IMR-90 (cell line): ENCODE measurements around the gene COL9A3. TPM values are rescaled to one million over a fixed set of nuclear protein-coding genes. Genes with fewer than 3 reads are reported as not detected.

Source experiments
- ATAC-seq: fragments of 200-7000 bp; cut with Tn5 transposase; 2 replicates; pipeline ENCODE4 v1.9.1; 2020; ENCODE audit warnings: low read depth, mild to moderate bottlenecking, moderate library complexity
- BruUV-seq: library from RNA; stranded (reverse); fragments of 400-500 nt; replicated peaks from 2 replicates; lab custom pipeline; 2021; lab: Mats Ljungman, UMichigan
- CTCF ChIA-PET: fragments of 300-600 bp; formaldehyde crosslinking; extraction: SDS; loops from one replicate; lab custom pipeline; 2021; ENCODE audit warnings: antibody characterized with exemption; lab: Yijun Ruan, JAX
- POLR2A ChIA-PET: fragments of 300-600 bp; sonication (Branson Sonifier 250); formaldehyde crosslinking; loops from one replicate; lab custom pipeline; 2022; ENCODE audit warnings: antibody characterized with exemption; ENCODE audit not compliant: unreplicated experiment; lab: Charles Lee
- DNase-seq: peaks from one replicate; pipeline ENCODE4 v3.0.0; 2013
- H2AFZ ChIP-seq: replicated peaks from 2 replicates; pipeline ENCODE3; 2013; ENCODE audit warnings: low read length, mild to moderate bottlenecking; ENCODE audit not compliant: poor library complexity
- H2AK5ac ChIP-seq: 2 replicates; pipeline ENCODE4 v1.6.1; 2013; ENCODE audit warnings: low read depth, low read length, inconsistent platforms
- H2AK9ac ChIP-seq: replicated peaks from 2 replicates; pipeline ENCODE3; 2013; ENCODE audit warnings: mild to moderate bottlenecking, low read depth, low read length, moderate library complexity; ENCODE audit not compliant: poor library complexity
- H2BK120ac ChIP-seq: 2 replicates; pipeline ENCODE4 v1.6.1; 2013; ENCODE audit warnings: low read depth, low read length, inconsistent platforms
- H2BK15ac ChIP-seq: 3 replicates; pipeline ENCODE4 v1.6.1; 2013; ENCODE audit warnings: low read depth, low read length, inconsistent platforms
- H2BK20ac ChIP-seq: 2 replicates; pipeline ENCODE4 v1.6.1; 2013; ENCODE audit warnings: low read depth, mild to moderate bottlenecking, inconsistent platforms, low read length, moderate library complexity
- H2BK5ac ChIP-seq: 2 replicates; pipeline ENCODE4 v1.6.1; 2013; ENCODE audit warnings: mild to moderate bottlenecking, low read depth, low read length, inconsistent platforms; ENCODE audit not compliant: poor library complexity, severe bottlenecking
- H3K14ac ChIP-seq: replicated peaks from 2 replicates; pipeline ENCODE4 v1.6.1; 2013; ENCODE audit warnings: low read depth, low read length, inconsistent platforms
- H3K18ac ChIP-seq: 2 replicates; pipeline ENCODE4 v1.6.1; 2013; ENCODE audit warnings: low read depth, low read length, control low read depth
- H3K23ac ChIP-seq: 2 replicates; pipeline ENCODE4 v1.6.1; 2013; ENCODE audit warnings: low read depth, low read length, inconsistent platforms
- H3K27ac ChIP-seq: 2 replicates; pipeline ENCODE4 v1.5.1; 2013; ENCODE audit warnings: mild to moderate bottlenecking, control low read depth, low read length; ENCODE audit not compliant: insufficient read depth
- H3K27me3 ChIP-seq: 2 replicates; pipeline ENCODE4 v1.6.1; 2013; ENCODE audit warnings: low read length; ENCODE audit not compliant: control insufficient read depth, insufficient read depth
- H3K36me3 ChIP-seq: 2 replicates; pipeline ENCODE4 v1.6.1; 2013; ENCODE audit warnings: low read length, mixed read lengths; ENCODE audit not compliant: control insufficient read depth, insufficient read depth
- H3K4ac ChIP-seq: 2 replicates; pipeline ENCODE4 v1.6.1; 2013; ENCODE audit warnings: low read depth, low read length, inconsistent platforms
- H3K4me1 ChIP-seq: 2 replicates; pipeline ENCODE4 v1.6.1; 2013; ENCODE audit warnings: low read length, mixed read lengths; ENCODE audit not compliant: control insufficient read depth, insufficient read depth
- H3K4me2 ChIP-seq: 2 replicates; pipeline ENCODE4 v1.6.1; 2013; ENCODE audit warnings: low read depth, mild to moderate bottlenecking, control low read depth, low read length, moderate library complexity
- H3K4me3 ChIP-seq: 2 replicates; pipeline ENCODE4 v1.5.1; 2013; ENCODE audit warnings: low read depth, mild to moderate bottlenecking, control low read depth, low read length, moderate library complexity; ENCODE audit not compliant: insufficient read depth
- H3K56ac ChIP-seq: 2 replicates; pipeline ENCODE4 v1.6.1; 2013; ENCODE audit warnings: low read length, inconsistent platforms; ENCODE audit not compliant: insufficient read depth; ENCODE audit errors: extremely low read depth
- H3K79me1 ChIP-seq, 2 experiments: 2 replicates each; pipeline ENCODE4 v1.6.1; 2013; ENCODE audit warnings: low read length in 2 of 2, inconsistent platforms in 1 of 2, low read depth in 1 of 2
- H3K9ac ChIP-seq: 2 replicates; pipeline ENCODE4 v1.6.1; 2013; ENCODE audit warnings: low read depth, low read length, control low read depth
- H3K9me1 ChIP-seq: 2 replicates; pipeline ENCODE4 v1.6.1; 2013; ENCODE audit warnings: low read length, inconsistent platforms; ENCODE audit not compliant: insufficient read depth
- H3K9me3 ChIP-seq: 2 replicates; pipeline ENCODE4 v1.6.1; 2013; ENCODE audit warnings: low read length; ENCODE audit not compliant: control insufficient read depth, insufficient read depth
- H4K20me1 ChIP-seq: 2 replicates; pipeline ENCODE4 v1.6.1; 2013; ENCODE audit warnings: low read length, inconsistent platforms; ENCODE audit not compliant: insufficient read depth
- H4K5ac ChIP-seq: 2 replicates; pipeline ENCODE4 v1.6.1; 2013; ENCODE audit warnings: mild to moderate bottlenecking, low read depth, low read length, control low read depth
- H4K8ac ChIP-seq, 2 experiments: 2 replicates each; pipeline ENCODE4 v1.6.1; 2013; ENCODE audit warnings: low read depth in 2 of 2, low read length in 2 of 2, control low read depth in 1 of 2, inconsistent platforms in 1 of 2
- H4K91ac ChIP-seq: 2 replicates; pipeline ENCODE4 v1.6.1; 2013; ENCODE audit warnings: low read depth, low read length, inconsistent platforms; ENCODE audit not compliant: insufficient read depth
- BHLHE40 ChIP-seq: fragments of 150-350 bp; IDR thresholded peaks from 2 replicates; pipeline ENCODE4 v1.6.1; 2016; ENCODE audit warnings: mild to moderate bottlenecking, low read depth, low read length
- CEBPB ChIP-seq: IDR thresholded peaks from 2 replicates; pipeline ENCODE4 v1.6.1; 2012; ENCODE audit warnings: low read depth, low read length, improper control_type of control experiment
- CHD1 ChIP-seq: IDR thresholded peaks from 2 replicates; pipeline ENCODE4 v1.6.1; 2012; ENCODE audit warnings: low read depth, low read length, improper control_type of control experiment
- ELK1 ChIP-seq: fragments of 150-350 bp; IDR thresholded peaks from 2 replicates; pipeline ENCODE4 v1.6.1; 2016; ENCODE audit warnings: low read depth, mild to moderate bottlenecking, low read length, moderate library complexity, borderline replicate concordance
- FOS ChIP-seq: fragments of 150-350 bp; IDR thresholded peaks from 2 replicates; pipeline ENCODE4 v1.6.1; 2016; ENCODE audit warnings: low read depth, low read length
- MAFK ChIP-seq: IDR thresholded peaks from 2 replicates; pipeline ENCODE4 v1.6.1; 2012; ENCODE audit warnings: low read depth, low read length, improper control_type of control experiment
- MAZ ChIP-seq: IDR thresholded peaks from 2 replicates; pipeline ENCODE4 v1.6.1; 2012; ENCODE audit warnings: low read depth, mild to moderate bottlenecking, low read length, improper control_type of control experiment, moderate library complexity, borderline replicate concordance
- MXI1 ChIP-seq: IDR thresholded peaks from 2 replicates; pipeline ENCODE4 v1.6.1; 2012; ENCODE audit warnings: low read depth, mild to moderate bottlenecking, low read length, moderate library complexity, borderline replicate concordance
- NFE2L2 ChIP-seq: fragments of 150-350 bp; IDR thresholded peaks from 2 replicates; pipeline ENCODE4 v1.6.1; 2016; ENCODE audit warnings: low read depth, mild to moderate bottlenecking, low read length
- RAD21 ChIP-seq: IDR thresholded peaks from 2 replicates; pipeline ENCODE4 v1.6.1; 2012; ENCODE audit warnings: low read length, improper control_type of control experiment
- RCOR1 ChIP-seq: IDR thresholded peaks from 2 replicates; pipeline ENCODE4 v1.6.1; 2012; ENCODE audit warnings: mild to moderate bottlenecking, low read length, improper control_type of control experiment; ENCODE audit not compliant: insufficient replicate concordance
- RFX5 ChIP-seq: IDR thresholded peaks from 2 replicates; pipeline ENCODE4 v1.8.0; 2012; ENCODE audit warnings: low read depth, mild to moderate bottlenecking, low read length, moderate library complexity
- SMC3 ChIP-seq: fragments of 150-350 bp; IDR thresholded peaks from 2 replicates; pipeline ENCODE4 v1.6.1; 2016; ENCODE audit warnings: low read depth, mild to moderate bottlenecking, antibody characterized with exemption, low read length, moderate library complexity
- WGBS, 2 experiments: methylation state at CpG; one replicate each; pipeline versions ENCODE4 v1.1.5 to v1.1.7; 2013; ENCODE audit warnings: missing lambda C conversion rate in 2 of 2; ENCODE audit not compliant: insufficient read length in 1 of 2; ENCODE audit errors: extremely low coverage in 2 of 2; 5-methylcytosine and 5-hydroxymethylcytosine counted together
- dilution Hi-C: fragments of 300-500 bp; cut with HindIII; formaldehyde crosslinking; loops from one replicate; pipeline ENCODE4 v1.14.3; 2018; ENCODE audit warnings: low sequenced_read_pairs; ENCODE audit not compliant: unreplicated experiment
- in situ Hi-C: fragments of 300-500 bp; cut with MboI; formaldehyde crosslinking; loops from 3 replicates; pipeline ENCODE4 v1.14.3; 2019; ENCODE audit warnings: low sequenced_read_pairs, inconsistent platforms, mixed read lengths
- intact Hi-C: fragments of 100-400 bp; cut with micrococcal nuclease; formaldehyde crosslinking; loops from 2 replicates; pipeline ENCODE4 v1.10.0; 2022
- polyA plus RNA-seq, 3 experiments: library from polyadenylated mRNA; depleted of rRNA; stranded (reverse); fragments of >200 nt; gene quantifications; 2 replicates each; pipeline ENCODE4 v1.2.3, GENCODE V29; 2012; ENCODE audit warnings: low replicate concordance in 1 of 3
- total RNA-seq: library from RNA; depleted of rRNA; stranded (reverse); fragments of >200 nt; gene quantifications from 2 replicates; pipeline ENCODE4 v1.2.3, GENCODE V29; 2012
- TF ChIP-seq, protein P1 (sequence below): conservative IDR thresholded peaks from 2 replicates; pipeline ENCODE4 v1.5.1; 2012; ENCODE audit warnings: mild to moderate bottlenecking, low read depth, low read length, improper control_type of control experiment

Gene COL9A3
- total and polyA plus RNA-seq, 2 of the 4 experiments (the other 2 are of a cell fraction), result 0.36 to 1.4 TPM

DNA sequence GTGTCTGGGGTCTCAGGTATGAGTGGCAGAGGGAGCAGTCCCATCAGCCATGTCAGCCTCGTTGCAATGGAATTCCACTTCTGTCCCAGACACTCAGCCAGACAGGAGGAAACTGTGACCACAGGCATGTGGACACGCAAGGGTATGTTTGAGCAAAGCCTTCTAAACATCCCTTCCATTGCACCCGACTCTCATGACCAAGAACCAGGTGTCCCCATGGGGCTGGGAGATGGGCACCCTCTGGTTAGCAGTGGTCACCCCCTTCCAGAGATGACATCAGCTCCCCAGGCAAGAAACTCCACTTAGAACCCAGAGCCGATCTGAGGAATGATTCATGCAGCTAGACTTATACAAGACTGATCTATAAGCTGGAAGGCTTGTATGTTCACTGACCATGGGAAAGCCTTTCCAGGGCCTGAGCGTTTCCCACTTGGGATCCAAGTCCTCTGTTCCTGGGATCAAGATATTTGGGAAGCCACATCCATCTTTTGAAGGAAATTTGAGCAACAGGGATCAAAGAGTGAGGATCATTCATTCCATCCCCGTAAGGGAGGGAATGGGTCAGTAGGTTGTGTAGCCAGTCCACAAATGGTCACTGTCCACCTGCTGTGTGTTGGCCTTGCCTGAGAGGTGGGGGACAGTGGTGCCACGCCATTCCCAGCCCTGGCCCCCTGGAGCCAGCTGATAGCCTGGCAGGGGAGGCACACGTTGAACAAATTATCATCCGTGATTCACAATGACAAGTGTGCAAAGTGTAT lies 24.5 kb upstream of the COL9A3 start:
- Histone ChIP-seq H2AK5ac (peak overlapping the region; percentile 86), H3K27me3 (no peaks in the 10 kb centered on the region; the same call in 1 of the 2 replicates), H2BK5ac (peak overlapping the region; percentile 18), H3K9me3 (no peaks in the 10 kb centered on the region), H4K91ac (peak overlapping the region; percentile 59), H3K18ac (no peak overlapping the region), H2BK20ac (peak overlapping the region; percentile 75), H2AK9ac (peak overlapping the region; percentile 37), H4K5ac (no peak overlapping the region), H3K23ac (peak overlapping the region; percentile 4; the same call in 1 of the 2 replicates), H3K27ac (no peak overlapping the region), H3K4ac (peak overlapping the region; percentile 82), H4K8ac (peak overlapping the region in 1 of 2 experiments; percentile 45; a peak in 1 of 4 replicates), H3K79me1 (peaks cover 0 to 10% of the 10 kb centered on the region in 2 experiments; a peak in 2 of 4 replicates), H3K4me3 (no peak overlapping the region), H3K4me2 (no peak overlapping the region), H2BK15ac (peak overlapping the region; percentile 13; the same call in 1 of the 3 replicates), H3K9ac (no peak overlapping the region), H3K4me1 (peaks cover 23% of the 10 kb centered on the region), H3K36me3 (no peaks in the 10 kb centered on the region), H3K14ac (peak overlapping the region; percentile 43; the same call in 1 of the 2 replicates), H3K56ac (no peak overlapping the region), H3K9me1 (peaks cover 17% of the 10 kb centered on the region), H2BK120ac (peak overlapping the region; percentile 86), H2AFZ (peak overlapping the region; percentile 78), H4K20me1 (peaks cover 11% of the 10 kb centered on the region)
- ChIA-PET CTCF (interaction anchor here (0.5 to 2.6 kb wide), 16 partner anchors 13 to 1372 kb away, joined by 3 to 19 read pairs (median 3); no protein-coding TSS in a partner anchor), POLR2A (no interaction called here)
- intact Hi-C loops (loop anchor here (5.0 kb wide), 1 partner anchor 290 kb away; no protein-coding TSS in a partner anchor), in situ Hi-C loops (loop anchor here (5.0 kb wide), 1 partner anchor 125 kb away; no protein-coding TSS in a partner anchor), dilution Hi-C loops (no loop called here)
- DNase-seq, result peak; percentile 77
- no peak for ATAC-seq
- 100% methylated on average over 2 of the region's 9 CpGs; no CpG with 5 or more reads in 1 of the 2 experiments for WGBS, 2 experiments
- no TSS peak for BruUV-seq
- TF ChIP-seq CHD1, result no peak
- TF ChIP-seq RFX5, result peak; percentile 54; the same call in 1 of the 2 replicates
- no peak for TF ChIP-seq SMC3
- no peak for TF ChIP-seq RAD21
- TF ChIP-seq CEBPB, result peak; percentile 34; the same call in 1 of the 2 replicates
- TF ChIP-seq, protein P1, sequence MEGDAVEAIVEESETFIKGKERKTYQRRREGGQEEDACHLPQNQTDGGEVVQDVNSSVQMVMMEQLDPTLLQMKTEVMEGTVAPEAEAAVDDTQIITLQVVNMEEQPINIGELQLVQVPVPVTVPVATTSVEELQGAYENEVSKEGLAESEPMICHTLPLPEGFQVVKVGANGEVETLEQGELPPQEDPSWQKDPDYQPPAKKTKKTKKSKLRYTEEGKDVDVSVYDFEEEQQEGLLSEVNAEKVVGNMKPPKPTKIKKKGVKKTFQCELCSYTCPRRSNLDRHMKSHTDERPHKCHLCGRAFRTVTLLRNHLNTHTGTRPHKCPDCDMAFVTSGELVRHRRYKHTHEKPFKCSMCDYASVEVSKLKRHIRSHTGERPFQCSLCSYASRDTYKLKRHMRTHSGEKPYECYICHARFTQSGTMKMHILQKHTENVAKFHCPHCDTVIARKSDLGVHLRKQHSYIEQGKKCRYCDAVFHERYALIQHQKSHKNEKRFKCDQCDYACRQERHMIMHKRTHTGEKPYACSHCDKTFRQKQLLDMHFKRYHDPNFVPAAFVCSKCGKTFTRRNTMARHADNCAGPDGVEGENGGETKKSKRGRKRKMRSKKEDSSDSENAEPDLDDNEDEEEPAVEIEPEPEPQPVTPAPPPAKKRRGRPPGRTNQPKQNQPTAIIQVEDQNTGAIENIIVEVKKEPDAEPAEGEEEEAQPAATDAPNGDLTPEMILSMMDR, result no peak
- no peak for TF ChIP-seq ELK1
- no peak for TF ChIP-seq FOS
- TF ChIP-seq MAFK, result no peak
- TF ChIP-seq MAZ, result no peak
- TF ChIP-seq NFE2L2, result no peak
- TF ChIP-seq RCOR1, result no peak
- TF ChIP-seq MXI1, result no peak
- 0 out of 2 replicates have a peak, but pooled peaks have one; percentile 3 for TF ChIP-seq BHLHE40
